NCI-H82 (cell line): ENCODE measurements around the gene HAPLN3.
A peak's percentile ranks its signal among the peaks of the same experiment; 100 is the strongest.

Experiments used
- DNase-seq: peaks from one replicate; lab custom pipeline; 2025; lab: John Stamatoyannopoulos, UW

The HAPLN3 gene

DNA sequence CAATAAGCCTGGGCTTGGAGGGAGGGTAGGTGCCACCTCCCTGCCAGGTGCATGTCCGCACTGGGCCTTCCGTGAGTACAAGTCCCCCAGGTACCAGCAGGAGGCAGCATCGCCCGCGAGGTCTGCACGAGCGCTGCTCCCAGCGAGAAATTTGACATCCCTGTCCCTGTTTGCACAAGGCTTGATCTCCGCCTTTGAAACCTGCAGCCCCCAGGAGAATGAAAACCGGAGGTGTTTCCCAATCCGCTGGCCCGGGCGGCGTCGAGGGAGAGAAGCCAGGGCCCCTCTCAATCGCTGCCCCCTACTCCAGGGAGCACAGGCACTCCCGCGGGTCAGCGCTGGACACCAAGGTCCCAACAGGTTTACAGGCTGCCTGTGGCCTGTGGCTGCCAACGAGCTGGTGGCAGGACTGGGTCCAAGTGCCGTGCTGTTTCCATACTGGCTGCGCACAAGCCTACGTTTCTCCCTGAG lies 961 bp downstream of the HAPLN3 start:
- DNase-seq, result peak; percentile 81

GRCh38 chr15:88891540-88892254 lies 3.6 kb downstream of the HAPLN3 start:
- no peak for DNase-seq

DNA sequence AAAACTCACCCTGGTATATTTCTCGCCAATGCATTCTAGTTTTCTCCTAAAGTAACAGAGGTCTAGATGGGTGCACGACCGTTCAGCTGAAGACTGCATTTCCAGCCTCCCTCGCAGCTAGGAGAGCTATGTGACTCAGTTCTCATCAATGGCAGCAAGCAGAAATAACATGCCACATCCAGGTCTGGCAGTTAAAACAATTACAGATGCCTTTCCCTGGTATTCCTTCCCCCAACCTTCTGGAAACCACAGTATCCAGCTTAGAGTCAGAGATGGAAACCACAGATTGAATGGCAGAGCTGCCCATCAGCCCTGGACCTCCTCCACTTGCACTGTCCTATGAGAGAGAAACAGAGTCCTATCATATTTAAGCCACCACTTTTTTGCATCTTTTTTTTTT lies 4.8 kb downstream of the HAPLN3 start:
- no peak for DNase-seq

GRCh38 chr15:88888719-88889118 lies 6.6 kb downstream of the HAPLN3 start:
- DNase-seq, result no peak

DNA sequence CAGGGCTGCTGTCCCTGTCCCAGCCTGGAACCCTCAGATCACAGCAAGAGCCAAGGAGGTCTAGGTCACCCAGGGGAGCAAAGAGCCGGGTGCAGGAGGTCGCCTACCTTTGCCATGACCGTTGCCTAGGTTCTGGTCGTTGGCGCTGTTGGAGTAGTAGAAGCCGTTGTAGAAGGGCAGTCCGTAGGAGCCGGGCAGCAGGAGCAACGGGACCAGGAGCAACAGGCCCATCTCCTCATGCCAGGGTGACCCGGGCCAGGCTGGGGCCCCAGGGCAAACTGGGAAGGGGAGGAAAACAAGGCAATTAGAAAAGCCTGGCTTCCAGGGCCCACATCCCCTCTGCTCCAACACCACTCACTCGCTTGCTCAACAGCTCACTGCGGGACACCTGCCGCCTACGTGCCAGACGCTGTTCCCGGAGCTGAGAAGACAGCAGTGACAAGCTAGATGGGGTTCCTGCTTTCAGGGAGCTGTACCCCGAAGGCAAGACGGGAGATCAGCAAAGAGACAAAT lies 8.2 kb downstream of the HAPLN3 start:
- no peak for DNase-seq

GRCh38 chr15:88882785-88883184 lies 12.6 kb downstream of the HAPLN3 start:
- no peak for DNase-seq

DNA sequence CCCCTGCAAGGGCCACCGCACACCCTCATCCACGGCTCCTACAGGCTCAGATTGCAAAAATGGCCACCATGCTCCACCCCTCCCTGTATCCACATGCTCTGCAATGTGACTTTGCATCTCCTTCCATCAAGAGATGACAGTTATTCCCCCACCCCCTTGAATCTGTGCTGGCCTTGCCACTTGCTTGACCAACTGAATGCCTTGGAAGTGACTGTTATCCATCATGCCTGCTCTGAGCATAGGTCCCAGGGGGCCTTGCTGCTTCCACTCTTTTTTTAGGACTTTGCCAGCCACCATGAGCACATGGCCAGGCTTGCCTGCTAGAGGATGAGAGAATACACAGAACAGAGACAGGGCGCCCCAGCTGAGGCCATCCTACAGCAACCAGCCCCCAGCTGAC lies 13.6 kb downstream of the HAPLN3 start:
- no peak for DNase-seq

- DNase-seq, result no peak
These were observed 14.2 kb downstream of the HAPLN3 start for GRCh38 chr15:88880944-88881740.

- DNase-seq, result peak; percentile 83
These were observed 16.6 kb downstream of the HAPLN3 start for GRCh38 chr15:88878720-88879184.

DNA sequence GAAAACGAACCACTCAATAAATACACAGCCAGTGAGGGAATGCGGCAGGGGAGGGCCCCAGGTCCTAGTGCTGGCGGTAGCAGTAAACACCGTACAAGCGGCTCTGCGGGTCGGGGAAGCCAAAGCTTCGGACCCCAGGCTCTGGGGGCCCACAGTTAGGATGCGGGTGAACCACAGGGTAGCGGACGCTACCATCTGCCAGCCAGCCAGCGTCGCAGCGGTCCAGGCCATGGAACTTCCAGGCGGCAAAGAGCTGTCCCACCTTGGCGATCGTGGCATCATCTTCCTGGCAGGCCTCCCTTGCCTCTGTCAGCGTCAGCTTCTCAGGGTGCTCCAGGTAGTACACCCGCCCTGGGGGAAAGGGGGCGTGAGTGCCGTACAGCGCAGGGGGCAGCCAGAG lies 17.4 kb downstream of the HAPLN3 start:
- DNase-seq, result no peak

DNA sequence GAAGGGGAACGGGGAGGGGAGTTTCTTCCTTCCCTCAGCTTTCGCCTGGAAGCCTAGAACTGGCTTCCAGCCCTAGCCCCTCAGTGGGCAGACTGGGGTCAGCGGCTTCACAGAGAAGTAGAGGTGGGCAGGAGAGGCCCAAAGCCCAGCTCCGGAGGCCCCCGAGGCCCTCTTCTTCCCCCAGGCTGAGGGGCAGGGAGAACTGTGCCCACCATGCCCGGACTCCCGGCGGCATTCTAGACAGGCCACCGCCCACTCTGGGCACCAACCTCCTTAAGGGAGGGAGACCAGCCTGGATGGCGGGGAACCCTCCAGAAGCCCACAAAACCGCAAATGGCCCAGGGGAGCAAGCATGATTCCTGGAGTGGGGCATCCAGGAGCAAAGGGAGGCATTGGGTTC lies 17.9 kb downstream of the HAPLN3 start:
- DNase-seq, result no peak

DNA sequence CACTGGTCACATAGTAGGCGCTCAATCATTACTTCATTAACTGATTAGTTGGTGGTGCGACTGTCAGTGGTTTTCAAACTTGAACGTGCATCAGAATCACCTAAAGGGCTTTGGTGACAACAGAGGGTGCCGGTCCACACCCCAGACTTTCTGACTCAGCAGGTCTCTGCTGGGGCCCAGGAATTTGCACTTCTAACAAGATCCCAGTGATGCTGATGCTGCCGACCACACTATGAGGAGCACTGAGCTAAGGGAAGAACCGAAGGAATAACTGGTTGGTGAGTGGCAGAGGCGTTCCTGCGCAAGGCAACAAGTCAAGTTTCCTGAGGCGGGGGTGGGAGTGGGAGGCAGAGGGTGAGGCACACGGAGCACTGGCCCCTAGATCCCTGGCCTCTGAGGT lies 18.8 kb downstream of the HAPLN3 start:
- no peak for DNase-seq

- DNase-seq, result peak; percentile 41
These were observed 20.7 kb downstream of the HAPLN3 start for GRCh38 chr15:88874684-88875083.

- no peak for DNase-seq
These were observed 21.1 kb downstream of the HAPLN3 start for GRCh38 chr15:88874275-88874674.

DNA sequence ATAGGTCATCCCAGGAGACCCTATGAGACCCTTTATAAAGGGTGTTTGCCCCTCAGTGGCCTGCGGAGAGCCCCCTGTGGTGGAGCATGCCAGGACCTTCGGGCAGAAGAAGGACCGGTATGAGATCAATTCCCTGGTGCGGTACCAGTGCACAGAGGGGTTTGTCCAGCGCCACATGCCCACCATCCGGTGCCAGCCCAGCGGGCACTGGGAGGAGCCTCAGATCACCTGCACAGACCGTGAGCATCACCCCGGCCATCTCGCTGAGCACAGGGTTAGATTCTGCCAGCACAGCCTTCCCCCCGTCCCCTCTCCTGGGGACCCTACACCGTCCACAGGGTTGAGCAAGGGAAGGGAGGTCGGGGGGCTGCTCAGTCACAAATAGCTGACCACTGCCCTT lies 21.6 kb downstream of the HAPLN3 start:
- no peak for DNase-seq

DNA sequence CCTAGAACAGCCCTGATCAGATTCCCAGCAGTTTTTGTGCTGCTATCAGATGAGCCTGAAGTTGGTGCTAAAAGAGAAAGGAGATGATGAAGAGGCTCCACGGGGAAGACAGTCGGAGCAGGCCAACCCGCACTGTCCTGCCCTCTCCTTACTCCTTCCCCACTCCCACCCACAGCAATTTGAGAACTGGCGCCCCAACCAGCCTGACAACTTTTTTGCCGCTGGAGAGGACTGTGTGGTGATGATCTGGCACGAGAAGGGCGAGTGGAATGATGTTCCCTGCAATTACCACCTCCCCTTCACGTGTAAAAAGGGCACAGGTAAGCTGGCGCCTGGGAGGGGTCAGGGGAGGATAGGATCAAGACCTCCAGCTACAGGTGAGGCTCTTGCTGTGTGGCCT lies 22.6 kb downstream of the HAPLN3 start:
- DNase-seq, result no peak

GRCh38 chr15:88872106-88872505 lies 23.2 kb downstream of the HAPLN3 start:
- DNase-seq, result no peak

- DNase-seq, result no peak
These were observed 24.0 kb downstream of the HAPLN3 start for GRCh38 chr15:88871313-88871712.

DNA sequence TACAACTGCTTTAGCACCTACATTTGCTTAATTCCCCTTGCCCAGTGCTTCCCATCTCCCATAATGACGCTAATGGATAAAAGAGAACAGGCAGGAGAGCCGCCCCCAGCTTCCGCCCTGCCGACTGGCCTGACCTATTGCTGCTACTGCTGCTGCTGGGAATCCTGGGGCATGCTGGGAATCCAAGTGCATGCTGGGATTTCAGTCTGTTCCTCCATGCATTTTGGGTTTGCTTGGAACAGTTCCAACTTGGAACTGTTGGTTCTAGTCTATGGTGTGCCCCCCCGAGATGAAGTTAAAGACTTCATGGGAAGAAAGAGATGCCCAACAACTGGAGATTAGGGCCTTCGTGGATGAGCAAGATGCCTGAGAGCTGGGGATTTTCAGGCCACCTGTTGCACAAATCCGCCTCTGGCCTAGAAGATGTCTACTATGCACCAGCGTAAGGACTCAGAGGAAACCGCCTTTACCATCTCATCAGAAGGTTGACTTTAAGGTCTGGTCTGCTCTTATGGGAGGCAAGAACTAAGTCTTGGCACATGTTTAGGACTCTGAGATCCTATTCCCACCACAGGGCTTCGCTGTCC lies 29.0 kb downstream of the HAPLN3 start:
- DNase-seq, result no peak

DNA sequence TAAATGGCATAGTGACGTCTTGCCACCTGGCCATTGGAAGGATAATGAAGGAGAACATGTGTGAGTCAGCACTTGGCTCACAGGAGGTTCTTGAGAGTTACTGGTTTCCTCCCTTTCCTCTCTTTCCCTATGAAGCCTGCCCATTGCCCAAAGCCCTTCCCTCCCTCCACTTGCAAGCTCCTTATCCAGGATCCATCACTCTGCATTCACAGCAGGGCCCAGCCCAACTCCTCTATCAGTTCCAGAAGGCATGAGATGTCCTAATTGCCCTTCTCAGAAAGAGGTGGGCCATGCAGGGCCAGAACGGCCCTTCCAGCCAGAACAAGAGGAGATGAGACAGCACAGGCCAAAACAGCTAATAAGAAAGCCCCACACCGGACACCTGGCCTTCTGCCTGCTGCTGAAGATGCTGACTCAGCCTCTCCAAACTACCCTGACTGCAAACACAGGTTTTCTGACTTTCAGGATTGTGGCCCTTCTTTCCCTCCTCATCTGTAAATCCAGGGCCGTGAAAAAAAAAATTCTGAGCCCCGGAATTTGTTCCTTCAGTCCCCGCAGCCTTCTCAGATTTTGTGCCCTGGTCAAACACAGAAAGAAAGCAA lies 29.7 kb downstream of the HAPLN3 start:
- no peak for DNase-seq

GRCh38 chr15:88864861-88865497 lies 30.4 kb downstream of the HAPLN3 start:
- DNase-seq, result no peak

DNA sequence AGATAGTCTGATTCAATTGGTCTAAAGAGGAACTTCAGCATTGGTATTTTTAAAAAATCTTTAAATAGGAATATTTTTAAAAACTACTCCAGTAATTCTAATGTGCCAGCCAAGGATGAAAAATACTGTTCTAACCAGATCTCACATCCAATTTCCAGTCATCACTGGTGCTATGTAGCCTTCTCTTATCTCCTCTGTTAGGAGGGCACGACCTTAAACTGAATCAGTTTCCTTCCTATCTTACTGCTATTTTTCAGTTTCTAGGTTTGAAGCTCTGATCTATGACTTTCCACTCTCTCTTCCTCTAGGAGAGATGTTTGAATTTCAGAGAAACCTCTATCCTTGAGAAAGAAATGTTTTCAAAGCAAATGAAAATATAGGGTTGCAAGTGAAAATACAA lies 31.9 kb downstream of the HAPLN3 start:
- DNase-seq, result no peak
